Measurements from ENCODE around the gene ZBTB7A.

- TF ChIP-seq CTCF (IDR thresholded peaks at IDR 0.05; ENCODE audit: insufficient read depth, low read length) (no peak), POLR2AphosphoS5 (IDR thresholded peaks at IDR 0.05; ENCODE audit: low read depth) (no peak), GABPA (IDR thresholded peaks at IDR 0.05; ENCODE audit: low read depth) (no peak), REST (IDR thresholded peaks at IDR 0.05; ENCODE audit: insufficient replicate concordance, low read depth) (peak; percentile 68)
Observed at GRCh38 chr19:4049432-4049831, 17.3 kb downstream of the ZBTB7A start.

All from HL-60 (cell line).